GF-D8 (cell line): ENCODE data around the gene AGPAT4.
"Not testable (repeated sequence)": the region's sequence is repeated elsewhere in the genome, so short reads cannot be mapped to it uniquely, and the experiment has no call there.

ENCODE experiments used
- DNase-seq: peaks from one replicate; lab custom pipeline; 2025; lab: John Stamatoyannopoulos, UW

The AGPAT4 gene, protein sequence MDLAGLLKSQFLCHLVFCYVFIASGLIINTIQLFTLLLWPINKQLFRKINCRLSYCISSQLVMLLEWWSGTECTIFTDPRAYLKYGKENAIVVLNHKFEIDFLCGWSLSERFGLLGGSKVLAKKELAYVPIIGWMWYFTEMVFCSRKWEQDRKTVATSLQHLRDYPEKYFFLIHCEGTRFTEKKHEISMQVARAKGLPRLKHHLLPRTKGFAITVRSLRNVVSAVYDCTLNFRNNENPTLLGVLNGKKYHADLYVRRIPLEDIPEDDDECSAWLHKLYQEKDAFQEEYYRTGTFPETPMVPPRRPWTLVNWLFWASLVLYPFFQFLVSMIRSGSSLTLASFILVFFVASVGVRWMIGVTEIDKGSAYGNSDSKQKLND

DNA sequence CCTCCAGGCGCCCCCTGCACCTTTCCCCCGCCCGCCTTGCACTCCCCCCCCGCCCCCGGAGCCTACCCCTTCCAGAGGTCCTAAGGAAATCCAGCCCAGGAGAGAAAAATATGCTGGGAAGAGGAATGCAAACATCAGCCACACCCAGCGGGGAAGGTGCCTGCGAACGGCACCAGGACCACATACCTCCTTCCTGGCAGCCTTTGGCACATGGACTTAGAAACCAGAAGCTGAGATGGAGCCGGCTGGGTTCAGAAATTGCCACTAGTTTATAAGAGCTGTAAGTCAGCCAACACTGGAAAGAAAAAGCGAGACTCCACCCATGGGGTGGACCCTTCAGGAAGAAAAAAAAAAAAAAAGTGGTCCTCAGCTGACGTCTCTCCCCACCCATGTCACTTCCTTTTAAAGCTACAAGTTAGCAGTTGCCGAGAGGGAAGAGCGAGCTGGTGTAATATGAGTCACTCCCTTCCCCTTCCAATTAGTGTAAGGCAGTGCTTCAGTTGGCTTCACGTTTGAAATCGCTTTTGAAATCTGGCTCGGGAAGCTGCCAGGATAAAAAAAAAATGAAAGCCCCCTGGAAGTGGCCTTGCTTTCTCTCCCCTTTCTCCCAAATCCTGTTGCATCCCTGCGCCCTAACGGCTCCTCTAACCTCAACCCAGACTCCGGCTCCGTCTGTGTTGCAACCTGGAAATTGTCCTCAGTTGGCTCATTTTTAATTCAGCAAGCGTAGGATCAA, at the start of gene AGPAT4:
AGPAT4 (minus strand) TSS at position 310 of the 736 bp plus-strand sequence. CDS start 41,848 bp downstream, outside the sequence.
- no peak for DNase-seq

- no peak for DNase-seq
These were observed 45.4 kb upstream of the AGPAT4 start for GRCh38 chr6:161319231-161319630.

- DNase-seq: no peak
These were observed 44.6 kb upstream of the AGPAT4 start for GRCh38 chr6:161318456-161318855.

GRCh38 chr6:161316531-161316930, 42.7 kb upstream of the AGPAT4 start:
- DNase-seq: no peak

DNA sequence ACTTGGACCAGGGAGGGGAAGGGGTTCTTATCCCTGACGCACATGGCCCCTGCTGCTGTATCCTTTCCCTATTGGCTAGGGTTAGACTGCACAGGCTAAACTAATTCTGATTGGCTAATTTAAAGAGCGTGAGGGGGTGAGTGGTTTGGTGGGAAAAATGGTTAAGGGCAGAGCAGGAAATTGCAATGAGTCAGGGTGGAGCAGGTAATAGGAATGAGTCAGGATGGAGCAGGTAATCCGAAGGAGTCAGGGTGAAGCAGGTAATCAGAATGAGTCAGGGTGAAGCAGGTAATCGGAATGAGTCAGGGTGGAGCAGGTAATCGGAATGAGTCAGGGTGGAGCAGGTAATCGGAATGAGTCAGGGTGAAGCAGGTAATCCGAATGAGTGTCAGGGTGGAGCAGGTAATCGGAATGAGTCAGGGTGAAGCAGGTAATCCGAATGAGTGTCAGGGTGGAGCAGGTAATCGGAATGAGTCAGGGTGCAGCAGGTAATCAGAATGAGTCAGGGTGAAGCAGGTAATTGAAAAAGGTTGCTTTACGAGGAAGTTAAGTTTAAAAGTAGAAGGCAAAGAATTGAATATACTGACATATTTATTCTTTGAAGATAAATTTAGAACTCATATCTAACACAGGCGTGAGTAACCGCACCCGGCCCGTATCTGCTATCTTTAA, 41.5 kb upstream of the AGPAT4 start:
- DNase-seq: not testable (repeated sequence)

DNA sequence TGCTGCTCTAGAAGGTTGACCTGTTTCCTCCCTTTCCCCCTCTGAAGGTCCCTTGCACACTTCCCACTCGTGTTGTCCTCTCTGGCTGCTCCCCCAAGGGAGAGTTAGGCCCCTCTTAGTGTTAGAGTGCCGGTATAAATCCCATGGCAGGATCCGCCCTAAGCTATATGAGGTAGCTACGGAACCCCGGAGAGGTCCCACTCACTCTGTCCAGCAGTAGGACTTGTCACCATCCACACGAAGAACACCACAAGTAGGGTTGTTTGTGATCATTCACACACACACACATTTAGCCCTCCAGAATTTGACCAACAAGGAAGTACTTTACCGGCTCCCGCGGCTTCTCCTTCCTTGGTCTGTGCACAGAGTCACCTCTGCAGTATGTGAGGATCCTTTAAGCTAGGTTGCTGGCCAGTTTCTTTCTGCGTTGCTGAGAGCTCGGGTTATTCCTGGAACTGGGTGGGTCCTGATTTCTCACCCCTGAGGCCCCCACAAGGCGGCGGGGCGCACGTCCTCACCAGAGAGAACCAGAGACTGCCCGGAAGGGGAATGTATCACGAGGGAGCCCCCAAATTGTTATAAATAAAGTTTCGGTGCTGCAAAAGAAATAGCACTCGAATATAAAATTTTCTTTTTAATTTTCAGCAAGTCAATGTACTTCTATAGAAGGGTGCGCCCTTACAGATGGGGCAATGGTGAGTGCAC, 40.8 kb upstream of the AGPAT4 start:
- DNase-seq: not testable (repeated sequence)

DNA sequence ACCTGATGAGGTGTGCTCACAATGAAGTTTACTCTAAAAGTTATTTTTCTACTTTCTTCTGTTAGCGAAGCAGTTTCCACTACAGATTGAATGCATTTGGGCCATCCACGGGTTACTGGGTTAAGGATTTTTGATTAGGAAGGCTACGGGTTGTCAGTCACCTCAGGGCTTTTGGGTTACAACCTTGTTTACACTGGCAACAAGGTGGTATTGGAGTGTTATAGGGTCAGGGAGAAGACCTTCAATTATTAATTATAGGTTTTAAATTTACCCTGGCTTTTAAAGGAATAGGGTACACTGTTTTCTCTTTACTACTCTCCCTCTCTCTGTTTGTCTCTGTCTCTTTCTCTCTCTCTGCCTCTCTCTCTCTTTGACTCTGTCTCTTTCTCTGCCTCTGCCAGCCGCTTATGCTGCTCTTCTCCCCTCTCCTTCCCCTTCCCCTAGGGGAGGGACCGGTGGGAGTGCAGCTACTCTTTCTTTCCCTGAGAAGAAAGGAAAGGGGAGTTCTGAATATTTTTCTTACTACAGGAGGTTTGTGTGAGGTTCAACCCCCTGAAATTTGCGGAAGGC, 40.2 kb upstream of the AGPAT4 start:
- DNase-seq: no peak

DNA sequence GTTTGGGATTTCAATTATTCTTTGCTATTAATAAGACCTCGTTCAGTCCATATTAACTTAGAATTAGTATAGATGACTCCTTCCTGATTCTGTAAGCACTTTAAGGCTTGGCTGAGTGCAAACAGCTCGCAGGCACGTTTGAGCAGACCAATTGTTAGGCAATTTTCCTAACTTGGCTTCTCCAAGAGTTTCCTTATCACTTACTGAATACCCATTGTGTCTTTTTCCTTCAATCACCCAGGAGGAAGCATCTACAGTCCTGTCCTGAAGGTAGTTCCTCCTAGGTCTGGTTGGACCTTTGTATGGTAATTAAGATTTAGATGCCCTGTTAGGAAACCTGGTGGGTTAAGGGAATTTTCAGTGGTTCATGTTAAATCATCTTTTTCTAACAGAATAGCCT, 39.6 kb upstream of the AGPAT4 start:
- not testable (repeated sequence) for DNase-seq

DNA sequence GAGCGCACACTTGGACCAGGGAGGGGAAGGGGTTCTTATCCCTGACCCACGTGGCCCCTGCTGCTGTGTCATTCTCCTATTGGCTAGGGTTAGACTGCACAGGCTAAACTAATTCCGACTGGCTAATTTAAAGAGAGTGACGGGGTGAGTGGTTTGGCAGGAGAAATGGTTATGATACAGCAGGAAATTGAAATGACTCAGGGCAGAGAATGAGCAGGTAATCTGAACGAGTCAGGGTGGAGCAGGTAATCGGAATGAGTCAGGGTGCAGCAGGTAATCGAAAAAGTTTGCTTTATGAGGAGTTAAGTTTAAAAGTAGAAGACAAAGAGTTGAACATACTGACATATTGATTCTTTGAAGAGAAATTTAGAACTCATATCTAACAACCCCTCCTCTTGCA, 35.9 kb upstream of the AGPAT4 start:
- not testable (repeated sequence) for DNase-seq

DNA sequence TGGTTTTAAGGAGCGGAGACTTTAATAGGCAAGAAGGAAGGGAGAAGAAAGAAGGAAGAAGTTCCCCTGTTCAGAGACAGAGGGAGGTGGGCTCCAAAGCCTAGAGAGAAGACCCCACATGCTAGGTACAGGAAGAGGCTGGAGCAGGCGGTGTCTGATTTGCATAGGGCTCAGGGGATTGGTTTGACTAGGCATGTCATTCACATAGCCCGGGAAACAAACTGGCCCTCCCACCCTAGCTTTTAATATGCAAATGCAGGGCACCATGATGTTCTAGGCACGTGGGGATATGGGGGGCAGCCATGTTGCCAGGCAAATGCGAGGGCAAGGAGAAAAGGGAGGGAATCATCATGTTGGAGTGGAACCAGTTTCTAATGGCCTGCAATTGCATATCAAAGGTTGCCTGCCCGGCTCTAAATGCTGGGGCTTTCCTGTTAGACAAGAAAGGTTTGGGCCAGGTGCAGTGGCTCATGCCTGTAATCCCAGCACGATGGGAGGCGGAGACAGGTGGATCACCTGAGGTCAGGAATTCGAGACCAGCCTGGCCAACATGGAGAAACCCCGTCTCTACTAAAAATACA, 34.3 kb upstream of the AGPAT4 start:
- no peak for DNase-seq

DNA sequence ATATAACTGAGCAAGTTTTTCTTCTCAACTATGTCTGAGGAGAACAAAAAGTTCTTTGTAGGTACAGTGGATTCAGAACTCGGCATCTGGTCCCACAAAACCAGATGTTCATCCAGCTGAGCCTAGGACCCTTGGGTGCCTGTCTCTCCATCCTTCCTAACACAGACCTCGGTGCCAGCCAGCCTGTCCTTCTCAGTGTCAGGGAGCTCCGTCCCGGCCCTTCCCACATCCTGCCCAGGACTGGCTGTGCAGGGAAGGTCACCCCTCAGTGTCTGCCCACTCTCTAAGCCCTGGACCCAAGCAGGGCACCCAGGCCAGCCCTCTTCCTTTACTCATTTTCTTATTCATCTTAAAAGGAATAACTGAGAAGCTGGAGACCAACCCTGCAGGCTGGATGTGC, 32.0 kb upstream of the AGPAT4 start:
- no peak for DNase-seq

DNA sequence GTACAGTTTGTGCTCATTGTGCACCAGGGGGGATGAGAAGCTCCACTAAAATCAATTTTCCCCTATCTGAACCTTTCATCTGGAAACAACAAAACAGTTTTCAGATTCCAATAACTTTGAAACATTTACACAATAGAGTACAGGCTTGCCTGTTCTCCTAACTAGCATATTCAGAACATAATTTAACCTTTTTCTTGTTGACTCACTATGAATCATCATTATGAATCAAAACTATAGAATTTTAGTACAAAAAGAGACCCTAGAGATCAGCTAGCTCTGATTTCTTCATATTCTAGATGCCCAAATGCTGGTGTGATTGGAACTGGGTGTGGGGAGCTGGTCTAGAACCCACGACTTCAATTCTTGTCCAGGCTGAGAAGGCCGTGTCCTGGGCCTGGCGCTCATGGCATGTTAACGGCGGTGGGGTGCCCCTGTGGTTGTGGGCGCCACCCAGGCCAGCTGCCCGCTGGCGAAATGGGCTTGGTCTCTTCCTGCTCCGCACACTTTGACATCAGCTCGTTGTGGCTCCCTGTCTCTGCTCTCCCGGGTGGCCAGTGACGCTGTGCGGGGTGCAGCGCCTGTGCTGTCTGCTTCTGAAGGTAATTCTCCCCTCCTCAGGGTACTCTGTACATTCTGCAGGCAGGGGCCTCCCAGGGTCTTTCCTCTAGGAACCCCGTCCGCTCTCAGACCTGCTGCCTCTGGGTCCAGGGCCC, 29.9 kb upstream of the AGPAT4 start:
- no peak for DNase-seq

GRCh38 chr6:161302949-161303348, 29.1 kb upstream of the AGPAT4 start:
- no peak for DNase-seq

- no peak for DNase-seq
These were observed 27.5 kb upstream of the AGPAT4 start for GRCh38 chr6:161301338-161301737.

DNA sequence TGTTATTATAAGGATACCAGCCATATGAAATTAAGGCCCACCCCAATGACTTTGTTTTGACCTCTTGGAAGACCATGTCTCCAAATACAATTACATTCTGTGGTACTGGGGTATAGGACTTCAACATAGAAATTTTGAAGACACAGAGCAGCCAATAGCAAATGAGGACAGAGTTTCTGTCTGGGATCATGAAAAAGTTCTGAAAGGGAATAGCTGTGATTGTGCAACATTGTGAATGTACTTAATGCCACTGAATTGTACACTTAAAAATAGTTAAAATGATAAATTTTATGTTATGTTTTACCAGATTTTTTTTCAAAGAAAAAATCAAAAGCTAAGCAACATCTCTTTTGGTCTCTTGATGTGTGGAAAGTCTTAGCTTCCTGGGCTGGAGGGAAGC, 27.0 kb upstream of the AGPAT4 start:
- no peak for DNase-seq

DNA sequence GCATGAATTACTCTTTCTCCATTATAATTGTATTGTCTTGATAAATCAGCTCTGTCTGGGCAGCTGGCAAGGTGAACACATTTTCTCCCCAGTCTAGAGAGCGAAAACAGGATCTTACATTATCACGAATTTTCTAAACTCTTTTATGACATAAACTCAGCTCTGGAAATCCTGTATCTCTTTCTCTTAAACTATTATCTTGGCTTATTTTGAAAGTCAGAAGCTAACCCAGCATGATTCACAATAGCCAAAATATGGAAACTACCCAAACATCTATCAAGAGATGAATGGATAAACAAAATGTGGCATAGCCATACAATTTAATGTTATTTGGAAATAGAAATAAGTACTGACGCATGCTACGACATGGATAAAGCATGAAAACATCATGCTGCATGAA, 25.9 kb upstream of the AGPAT4 start:
- DNase-seq: no peak

DNA sequence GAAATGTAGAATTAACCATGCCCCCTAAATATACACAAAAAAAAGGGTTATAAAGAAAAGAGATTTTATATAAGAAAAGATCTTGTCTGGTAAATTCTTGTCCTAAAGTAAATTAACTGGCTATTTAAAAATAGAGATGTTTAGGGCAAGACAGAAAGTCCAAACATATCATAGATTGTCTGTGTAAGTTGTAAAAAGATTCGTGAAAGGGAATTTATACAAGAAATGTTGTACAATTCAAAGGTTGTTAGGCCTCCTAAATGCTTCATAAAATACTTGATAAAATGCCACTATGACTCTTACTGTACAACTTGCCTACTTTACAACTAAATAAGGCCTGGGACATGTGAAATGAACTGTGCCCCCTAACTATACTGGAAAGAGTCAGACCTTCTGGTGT, 21.9 kb upstream of the AGPAT4 start:
- no peak for DNase-seq

DNA sequence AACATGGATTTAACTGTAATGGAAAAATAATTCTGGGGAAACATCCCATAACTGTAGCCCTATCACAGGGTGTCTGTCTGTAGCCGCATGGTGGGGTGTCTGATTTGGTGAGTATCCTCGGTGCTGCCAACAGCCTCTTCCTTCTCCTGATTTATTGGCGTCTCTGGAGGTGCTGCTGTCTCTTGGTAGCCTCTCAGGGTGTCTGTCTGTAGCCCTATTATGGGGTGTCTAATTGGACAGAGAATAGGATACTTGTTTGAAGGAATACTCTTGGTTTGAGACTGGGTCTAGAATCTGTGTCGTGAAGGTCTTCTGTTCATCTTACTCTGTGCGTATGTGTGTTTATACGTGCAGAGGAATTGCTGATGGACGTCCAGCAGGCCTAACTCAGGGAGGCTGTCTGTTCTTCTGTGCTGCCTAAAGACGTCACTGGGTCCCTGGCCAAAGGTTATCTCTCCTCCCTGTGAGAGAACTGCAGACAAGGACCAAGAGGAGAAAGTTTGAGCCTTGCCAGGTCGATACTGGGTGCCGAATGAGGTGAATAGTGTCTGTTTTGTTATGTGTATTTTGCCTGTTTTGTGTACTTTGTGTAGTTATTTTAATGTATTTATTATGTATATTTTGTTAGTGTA, 18.9 kb upstream of the AGPAT4 start:
- DNase-seq: no peak

DNA sequence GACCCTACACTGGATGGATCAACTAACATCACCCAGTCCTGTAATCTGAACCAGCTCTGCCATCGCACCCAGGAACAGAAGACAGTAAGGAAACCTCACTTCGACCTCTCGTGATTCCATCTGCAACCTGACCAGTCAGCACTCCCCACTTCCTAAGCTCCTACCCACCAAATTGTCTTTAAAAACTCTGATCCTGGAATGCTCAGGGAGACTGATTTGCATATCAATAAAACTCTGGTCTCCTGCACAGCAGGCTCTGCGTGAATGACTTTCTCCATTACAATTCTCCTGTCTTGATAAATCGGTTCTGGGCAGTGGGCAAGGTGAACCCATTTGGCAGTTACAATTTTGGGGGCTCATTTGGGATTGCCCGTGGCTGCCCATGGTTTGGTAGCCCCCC, 18.3 kb upstream of the AGPAT4 start:
- no peak for DNase-seq

- DNase-seq: no peak
These were observed 16.9 kb upstream of the AGPAT4 start for GRCh38 chr6:161290751-161291150.
